ENCODE results near the gene SDHAF3.
"Not testable (repeated sequence)": the region's sequence is repeated elsewhere in the genome, so short reads cannot be mapped to it uniquely, and the experiment has no call there.

The SDHAF3 gene

GRCh38 chr7:97117372-97118188, at the start of gene SDHAF3:
TSS of gene SDHAF3 (plus strand) at chr7:97117698. CDS start at chr7:97117724, 26 bp downstream.
- TF ChIP-seq CTCF (IDR thresholded peaks at IDR 0.05; ENCODE audit: low read depth, low read length) (no peak), MAX (IDR thresholded peaks at IDR 0.05; ENCODE audit: low read depth, low read length) (peak; percentile 78), POLR2A (IDR thresholded peaks at IDR 0.05; ENCODE audit: extremely low read depth, insufficient read length) (peak; percentile 99), MYC (IDR thresholded peaks at IDR 0.05; ENCODE audit: low read depth, low read length) (peak; percentile 96)
- peak; percentile 100 for DNase-seq (ENCODE audit: low read depth)
- peak within 1 kb of the TSS; percentile 97 for H3K4me3 ChIP-seq (ENCODE audit: low read depth, low read length)

- not testable (repeated sequence) for DNase-seq (ENCODE audit: low read depth); H3K4me3 ChIP-seq (ENCODE audit: low read depth, low read length)
Measured at GRCh38 chr7:97072025-97072424, 45.5 kb upstream of the SDHAF3 start.

- TF ChIP-seq MAX (IDR thresholded peaks at IDR 0.05; ENCODE audit: low read depth, low read length), result no peak
- TF ChIP-seq CTCF (IDR thresholded peaks at IDR 0.05; ENCODE audit: low read depth, low read length), result no peak
- no peak for TF ChIP-seq MYC (IDR thresholded peaks at IDR 0.05; ENCODE audit: low read depth, low read length)
- TF ChIP-seq POLR2A (IDR thresholded peaks at IDR 0.05; ENCODE audit: extremely low read depth, insufficient read length), result no peak
- DNase-seq (ENCODE audit: low read depth), result no peak
- H3K4me3 ChIP-seq (ENCODE audit: low read depth, low read length), result no peak overlapping the region
Measured at GRCh38 chr7:97075928-97076327, 41.6 kb upstream of the SDHAF3 start.

DNA sequence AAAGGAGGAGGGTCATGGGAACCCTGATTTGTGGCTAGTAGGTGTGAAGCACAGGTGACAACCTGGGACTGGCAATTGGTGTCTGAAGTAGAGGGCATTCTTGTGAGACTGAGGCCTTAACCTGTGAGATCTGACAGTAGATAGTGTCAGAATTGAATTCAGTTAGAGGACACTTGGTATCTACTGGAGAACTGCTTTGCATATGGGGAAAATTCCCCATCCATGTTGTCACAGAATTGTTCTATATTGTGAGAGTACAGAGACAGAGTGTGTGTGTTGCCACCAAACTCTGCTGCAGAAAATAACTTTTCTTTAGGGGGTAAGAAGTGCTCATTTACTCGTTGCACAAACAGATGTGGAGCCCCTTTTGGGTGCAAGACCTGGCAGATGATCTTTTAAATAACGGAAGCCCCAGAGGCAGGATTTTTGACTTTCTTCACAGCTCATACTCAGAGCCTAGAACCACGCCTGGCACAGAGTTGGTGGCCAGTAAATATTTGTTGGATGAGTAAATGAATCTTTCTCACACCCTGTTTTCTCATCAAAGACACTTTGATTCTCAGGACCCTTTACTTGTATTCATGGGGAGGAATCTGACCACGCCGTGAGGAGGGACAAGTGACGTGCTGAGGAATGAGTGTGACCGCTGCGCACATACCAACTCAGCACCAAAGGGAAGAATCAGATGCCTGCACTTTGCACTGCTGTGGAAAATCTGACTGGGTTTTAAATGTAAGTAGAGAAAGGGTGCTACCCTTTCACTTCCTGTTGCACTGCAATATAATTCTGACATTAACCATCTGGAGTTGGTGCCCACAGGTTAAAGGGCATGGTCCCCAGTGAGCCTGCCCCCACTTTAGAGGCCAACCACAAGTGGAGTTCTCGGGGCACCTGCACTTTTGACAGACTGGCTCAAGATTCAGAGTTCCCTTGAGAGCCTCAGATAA, 39.2 kb upstream of the SDHAF3 start:
- TF ChIP-seq MYC (IDR thresholded peaks at IDR 0.05; ENCODE audit: low read depth, low read length), result no peak
- no peak for TF ChIP-seq POLR2A (IDR thresholded peaks at IDR 0.05; ENCODE audit: extremely low read depth, insufficient read length)
- no peak for TF ChIP-seq MAX (IDR thresholded peaks at IDR 0.05; ENCODE audit: low read depth, low read length)
- no peak for TF ChIP-seq CTCF (IDR thresholded peaks at IDR 0.05; ENCODE audit: low read depth, low read length)
- H3K4me3 ChIP-seq (ENCODE audit: low read depth, low read length), result no peak overlapping the region
- peak; percentile 8 for DNase-seq (ENCODE audit: low read depth)

- TF ChIP-seq POLR2A (IDR thresholded peaks at IDR 0.05; ENCODE audit: extremely low read depth, insufficient read length), result no peak
- TF ChIP-seq CTCF (IDR thresholded peaks at IDR 0.05; ENCODE audit: low read depth, low read length), result no peak
- TF ChIP-seq MAX (IDR thresholded peaks at IDR 0.05; ENCODE audit: low read depth, low read length), result no peak
- no peak for TF ChIP-seq MYC (IDR thresholded peaks at IDR 0.05; ENCODE audit: low read depth, low read length)
Measured at GRCh38 chr7:97079300-97079699, 38.2 kb upstream of the SDHAF3 start.

More at GRCh38 chr7:97079300-97079699, 38.2 kb upstream of the SDHAF3 start:
- DNase-seq (ENCODE audit: low read depth), result no peak
- H3K4me3 ChIP-seq (ENCODE audit: low read depth, low read length), result no peak overlapping the region
